Smooth muscle cell (in vitro differentiated cells): ENCODE measurements around the gene CT47B1. TPM values are rescaled to one million over a fixed set of nuclear protein-coding genes. Genes with fewer than 3 reads are reported as not detected.

ENCODE experiments used
- DNase-seq: peaks from one replicate; lab custom pipeline; 2025; ENCODE audit not compliant: unreplicated experiment; lab: John Stamatoyannopoulos, UW
- H2AFZ ChIP-seq: fragments of 200-600 bp; sonication (generic); 2 replicates; pipeline ENCODE4 v1.6.0; 2016; ENCODE audit warnings: antibody characterized with exemption, low read depth, mild to moderate bottlenecking
- H3F3A ChIP-seq: fragments of 200-600 bp; sonication (generic); 2 replicates; pipeline ENCODE4 v1.6.0; 2017; ENCODE audit warnings: antibody characterized with exemption, low read depth
- H3K27ac ChIP-seq: fragments of 200-600 bp; sonication (generic); 2 replicates; pipeline ENCODE4 v1.5.1; 2016; ENCODE audit warnings: low read depth, mild to moderate bottlenecking
- H3K27me3 ChIP-seq: fragments of 200-600 bp; sonication (generic); 2 replicates; pipeline ENCODE4 v1.6.1; 2016; ENCODE audit warnings: low read depth, mild to moderate bottlenecking
- H3K36me3 ChIP-seq: fragments of 200-600 bp; sonication (generic); 2 replicates; pipeline ENCODE4 v1.5.1; 2016; ENCODE audit warnings: low read depth
- H3K4me1 ChIP-seq: fragments of 200-600 bp; sonication (generic); 2 replicates; pipeline ENCODE4 v1.5.1; 2016; ENCODE audit warnings: low read depth
- H3K4me2 ChIP-seq: fragments of 200-600 bp; sonication (generic); 2 replicates; pipeline ENCODE4 v1.6.0; 2016; ENCODE audit warnings: mild to moderate bottlenecking
- H3K4me3 ChIP-seq: fragments of 200-600 bp; sonication (generic); 2 replicates; pipeline ENCODE4 v1.5.1; 2016; ENCODE audit warnings: mild to moderate bottlenecking
- H3K79me2 ChIP-seq: fragments of 200-600 bp; sonication (generic); 2 replicates; pipeline ENCODE4 v1.6.0; 2016; ENCODE audit warnings: low read depth, mild to moderate bottlenecking
- H3K9ac ChIP-seq: fragments of 200-600 bp; sonication (generic); 2 replicates; pipeline ENCODE4 v1.6.0; 2016; ENCODE audit warnings: low read depth
- H3K9me3 ChIP-seq: fragments of 200-600 bp; sonication (generic); replicated peaks from 2 replicates; pipeline ENCODE4 v1.5.1; 2016; ENCODE audit warnings: low read depth
- H4K20me1 ChIP-seq: fragments of 200-600 bp; sonication (generic); 2 replicates; pipeline ENCODE4 v1.6.0; 2016; ENCODE audit warnings: low read depth
- polyA plus RNA-seq: library from polyadenylated mRNA; unstranded; fragments of >200 nt; fragmentation: Nextera tagmentation; extraction: Ambion mirVana; gene quantifications from 2 replicates; pipeline ENCODE4 v1.2.1, GENCODE V29; 2016
- small RNA-seq: library from RNA; depleted of rRNA; stranded (forward); fragments of <200 nt; gene quantifications from one replicate; pipeline ENCODE3, GENCODE V24; 2014
- total RNA-seq: library from RNA; depleted of rRNA; stranded (reverse); fragments of >200 nt; gene quantifications from 2 replicates; pipeline ENCODE4 v1.2.3, GENCODE V29; 2014
- TF ChIP-seq, protein P1 (sequence below): fragments of 200-600 bp; sonication (generic); IDR thresholded peaks from 2 replicates; pipeline ENCODE4 v1.5.1; 2017; ENCODE audit warnings: borderline replicate concordance, mild to moderate bottlenecking, antibody characterized with exemption; ENCODE audit not compliant: insufficient read depth, poor library complexity, severe bottlenecking

Gene CT47B1
- total and polyA plus RNA-seq, 2 experiments from 2014 or later, result not detected

DNA sequence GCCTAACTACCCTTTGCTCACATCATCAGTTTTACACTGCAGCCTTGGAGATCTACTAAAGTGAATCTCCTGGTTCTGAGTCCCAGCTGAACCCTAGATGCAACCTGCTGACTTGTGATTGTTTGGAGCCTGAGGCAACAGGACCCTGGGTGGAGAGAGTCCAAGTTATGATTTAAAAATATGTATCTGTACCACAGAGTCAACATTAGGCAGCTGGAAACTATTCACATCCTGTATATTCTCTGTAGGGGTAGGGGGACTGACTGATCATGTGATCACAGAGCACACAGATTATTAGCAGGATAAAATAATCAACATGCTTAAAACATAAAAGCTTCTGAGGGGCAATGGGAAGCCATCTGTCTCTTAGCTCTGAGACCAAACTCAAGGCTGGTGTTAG, 52.1 kb downstream of the CT47B1 start:
- TF ChIP-seq, protein P1, sequence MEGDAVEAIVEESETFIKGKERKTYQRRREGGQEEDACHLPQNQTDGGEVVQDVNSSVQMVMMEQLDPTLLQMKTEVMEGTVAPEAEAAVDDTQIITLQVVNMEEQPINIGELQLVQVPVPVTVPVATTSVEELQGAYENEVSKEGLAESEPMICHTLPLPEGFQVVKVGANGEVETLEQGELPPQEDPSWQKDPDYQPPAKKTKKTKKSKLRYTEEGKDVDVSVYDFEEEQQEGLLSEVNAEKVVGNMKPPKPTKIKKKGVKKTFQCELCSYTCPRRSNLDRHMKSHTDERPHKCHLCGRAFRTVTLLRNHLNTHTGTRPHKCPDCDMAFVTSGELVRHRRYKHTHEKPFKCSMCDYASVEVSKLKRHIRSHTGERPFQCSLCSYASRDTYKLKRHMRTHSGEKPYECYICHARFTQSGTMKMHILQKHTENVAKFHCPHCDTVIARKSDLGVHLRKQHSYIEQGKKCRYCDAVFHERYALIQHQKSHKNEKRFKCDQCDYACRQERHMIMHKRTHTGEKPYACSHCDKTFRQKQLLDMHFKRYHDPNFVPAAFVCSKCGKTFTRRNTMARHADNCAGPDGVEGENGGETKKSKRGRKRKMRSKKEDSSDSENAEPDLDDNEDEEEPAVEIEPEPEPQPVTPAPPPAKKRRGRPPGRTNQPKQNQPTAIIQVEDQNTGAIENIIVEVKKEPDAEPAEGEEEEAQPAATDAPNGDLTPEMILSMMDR, result no peak
- H3K79me2 ChIP-seq, result no peaks in the 10 kb centered on the region

More for the DNA sequence above, 52.1 kb downstream of the CT47B1 start:
- Histone ChIP-seq H3K27ac (no peak overlapping the region), H3K4me3 (no peak overlapping the region), H3K36me3 (no peaks in the 10 kb centered on the region), H4K20me1 (no peaks in the 10 kb centered on the region), H3K4me2 (no peak overlapping the region), H3K9ac (no peak overlapping the region), H3K9me3 (no peaks in the 10 kb centered on the region), H3K4me1 (no peaks in the 10 kb centered on the region), H3K27me3 (no peaks in the 10 kb centered on the region), H2AFZ (no peak overlapping the region), H3F3A (no peaks in the 10 kb centered on the region)
- no peak for DNase-seq

Small RNA genes within 50 kb of the gene (small RNA-seq; reads per million reads assigned to genes)
- gene AC008162.1, result not detected

Other genes with a start within 250 kb of the CT47B1 start
- gene C1GALT1C1, start 245.8 kb downstream of the CT47B1 start, total RNA-seq, result 27.0 and 32.6 TPM in 2 replicates
- gene C1GALT1C1, start 245.8 kb downstream of the CT47B1 start, polyA plus RNA-seq, result 13.2 and 17.9 TPM in 2 replicates
- not detected in 2 replicates for gene CT47A11, start 61.3 kb upstream of the CT47B1 start, total RNA-seq
- gene CT47A11, start 61.3 kb upstream of the CT47B1 start, polyA plus RNA-seq, result not detected in 2 replicates
- not detected in 2 replicates for gene CT47A10, start 66.2 kb upstream of the CT47B1 start, total RNA-seq
- gene CT47A10, start 66.2 kb upstream of the CT47B1 start, polyA plus RNA-seq, result not detected in 2 replicates
- not detected in 2 replicates for gene CT47A9, start 71.0 kb upstream of the CT47B1 start, total RNA-seq
- gene CT47A9, start 71.0 kb upstream of the CT47B1 start, polyA plus RNA-seq, result not detected in 2 replicates
- not detected in 2 replicates for gene CT47A8, start 75.9 kb upstream of the CT47B1 start, total RNA-seq
- not detected in 2 replicates for gene CT47A8, start 75.9 kb upstream of the CT47B1 start, polyA plus RNA-seq
- not detected in 2 replicates for gene CT47A7, start 80.7 kb upstream of the CT47B1 start, total RNA-seq
- not detected in 2 replicates for gene CT47A7, start 80.7 kb upstream of the CT47B1 start, polyA plus RNA-seq
- not detected in 2 replicates for gene CT47A6, start 85.6 kb upstream of the CT47B1 start, total RNA-seq
- gene CT47A6, start 85.6 kb upstream of the CT47B1 start, polyA plus RNA-seq, result not detected in 2 replicates
- not detected in 2 replicates for gene CT47A5, start 90.5 kb upstream of the CT47B1 start, total RNA-seq
- gene CT47A5, start 90.5 kb upstream of the CT47B1 start, polyA plus RNA-seq, result not detected in 2 replicates
- not detected in 2 replicates for gene CT47A4, start 95.3 kb upstream of the CT47B1 start, total RNA-seq
- gene CT47A4, start 95.3 kb upstream of the CT47B1 start, polyA plus RNA-seq, result not detected in 2 replicates
- gene CT47A3, start 100.2 kb upstream of the CT47B1 start, total RNA-seq, result not detected in 2 replicates
- gene CT47A3, start 100.2 kb upstream of the CT47B1 start, polyA plus RNA-seq, result not detected in 2 replicates
- not detected in 2 replicates for gene CT47A2, start 105.1 kb upstream of the CT47B1 start, total RNA-seq
- gene CT47A2, start 105.1 kb upstream of the CT47B1 start, polyA plus RNA-seq, result not detected in 2 replicates
- not detected in 2 replicates for gene CT47A1, start 109.9 kb upstream of the CT47B1 start, total RNA-seq
- gene CT47A1, start 109.9 kb upstream of the CT47B1 start, polyA plus RNA-seq, result not detected in 2 replicates
- gene GLUD2, start 171.7 kb upstream of the CT47B1 start, total RNA-seq, result 0.85 and 2.2 TPM in 2 replicates
- gene GLUD2, start 171.7 kb upstream of the CT47B1 start, polyA plus RNA-seq, result 0.08 and 0.13 TPM in 2 replicates